RWPE2 (cell line): ENCODE data around the gene SORL1.

ENCODE experiments used
- ATAC-seq: fragments of 200-7000 bp; cut with Tn5 transposase; 3 replicates; pipeline ENCODE4 v1.9.1; 2021; ENCODE audit warnings: low read depth
- DNase-seq: peaks from one replicate; pipeline ENCODE4 v3.0.0-alpha.2; 2020; ENCODE audit warnings: low spot score
- H3K27ac ChIP-seq: fragments of 450-650 bp; 2 replicates; pipeline ENCODE4 v1.5.1; 2017; ENCODE audit warnings: mild to moderate bottlenecking; ENCODE audit not compliant: poor library complexity, severe bottlenecking
- H3K27me3 ChIP-seq: fragments of 250-450 bp; sonication (Bioruptor Pico); 2 replicates; pipeline ENCODE4 v1.5.1; 2021; ENCODE audit warnings: mild to moderate bottlenecking, moderate library complexity; ENCODE audit not compliant: insufficient read depth, poor library complexity, severe bottlenecking
- H3K36me3 ChIP-seq: fragments of 250-450 bp; sonication (Bioruptor Pico); 2 replicates; pipeline ENCODE4 v1.5.1; 2020; ENCODE audit warnings: low read depth, mild to moderate bottlenecking, moderate library complexity
- H3K4me1 ChIP-seq: fragments of 250-450 bp; sonication (Bioruptor Pico); 2 replicates; pipeline ENCODE4 v1.5.1; 2021; ENCODE audit warnings: mild to moderate bottlenecking, moderate library complexity; ENCODE audit not compliant: insufficient read depth, poor library complexity, severe bottlenecking
- H3K4me3 ChIP-seq: fragments of 250-450 bp; sonication (Bioruptor Pico); 2 replicates; pipeline ENCODE4 v1.5.1; 2021; ENCODE audit warnings: mild to moderate bottlenecking, moderate library complexity; ENCODE audit not compliant: severe bottlenecking
- H3K9me3 ChIP-seq: fragments of 250-450 bp; sonication (Bioruptor Pico); 2 replicates; pipeline ENCODE4 v1.5.1; 2021; ENCODE audit warnings: mild to moderate bottlenecking, moderate library complexity; ENCODE audit not compliant: severe bottlenecking
- TF ChIP-seq, protein P1 (sequence below): fragments of 450-650 bp; IDR thresholded peaks from one replicate; pipeline ENCODE4 v1.5.1; 2017; ENCODE audit warnings: mild to moderate bottlenecking, moderate library complexity; ENCODE audit not compliant: poor library complexity, severe bottlenecking

Gene SORL1

DNA sequence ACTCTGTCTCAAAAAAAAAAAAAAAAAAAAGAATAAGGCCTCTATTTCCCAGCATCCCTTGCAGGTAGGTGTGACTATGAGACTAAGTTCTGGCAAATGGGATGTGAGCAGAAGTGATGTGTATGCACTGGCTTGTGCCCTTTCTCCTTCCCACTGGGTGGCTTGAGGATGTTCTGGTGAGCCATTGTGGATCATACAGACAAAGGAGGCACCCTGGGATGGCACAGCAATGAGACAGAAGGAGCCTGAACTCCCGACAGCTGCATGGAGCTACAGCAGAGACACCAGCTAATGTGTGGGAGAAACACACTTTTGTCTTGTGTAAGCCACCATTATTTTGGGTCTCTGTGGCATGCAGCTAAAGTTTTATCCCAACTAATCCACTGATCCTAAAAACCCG is 10.6 kb upstream of the SORL1 start:
- TF ChIP-seq, protein P1, sequence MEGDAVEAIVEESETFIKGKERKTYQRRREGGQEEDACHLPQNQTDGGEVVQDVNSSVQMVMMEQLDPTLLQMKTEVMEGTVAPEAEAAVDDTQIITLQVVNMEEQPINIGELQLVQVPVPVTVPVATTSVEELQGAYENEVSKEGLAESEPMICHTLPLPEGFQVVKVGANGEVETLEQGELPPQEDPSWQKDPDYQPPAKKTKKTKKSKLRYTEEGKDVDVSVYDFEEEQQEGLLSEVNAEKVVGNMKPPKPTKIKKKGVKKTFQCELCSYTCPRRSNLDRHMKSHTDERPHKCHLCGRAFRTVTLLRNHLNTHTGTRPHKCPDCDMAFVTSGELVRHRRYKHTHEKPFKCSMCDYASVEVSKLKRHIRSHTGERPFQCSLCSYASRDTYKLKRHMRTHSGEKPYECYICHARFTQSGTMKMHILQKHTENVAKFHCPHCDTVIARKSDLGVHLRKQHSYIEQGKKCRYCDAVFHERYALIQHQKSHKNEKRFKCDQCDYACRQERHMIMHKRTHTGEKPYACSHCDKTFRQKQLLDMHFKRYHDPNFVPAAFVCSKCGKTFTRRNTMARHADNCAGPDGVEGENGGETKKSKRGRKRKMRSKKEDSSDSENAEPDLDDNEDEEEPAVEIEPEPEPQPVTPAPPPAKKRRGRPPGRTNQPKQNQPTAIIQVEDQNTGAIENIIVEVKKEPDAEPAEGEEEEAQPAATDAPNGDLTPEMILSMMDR = no peak
- no peak overlapping the region for H3K27ac ChIP-seq
- DNase-seq (no peak), ATAC-seq (no peak)
- H3K36me3 ChIP-seq = no peaks in the 10 kb centered on the region
- no peaks in the 10 kb centered on the region for H3K27me3 ChIP-seq
- no peak overlapping the region for H3K4me3 ChIP-seq
- H3K9me3 ChIP-seq = no peaks in the 10 kb centered on the region
- H3K4me1 ChIP-seq = no peaks in the 10 kb centered on the region

DNA sequence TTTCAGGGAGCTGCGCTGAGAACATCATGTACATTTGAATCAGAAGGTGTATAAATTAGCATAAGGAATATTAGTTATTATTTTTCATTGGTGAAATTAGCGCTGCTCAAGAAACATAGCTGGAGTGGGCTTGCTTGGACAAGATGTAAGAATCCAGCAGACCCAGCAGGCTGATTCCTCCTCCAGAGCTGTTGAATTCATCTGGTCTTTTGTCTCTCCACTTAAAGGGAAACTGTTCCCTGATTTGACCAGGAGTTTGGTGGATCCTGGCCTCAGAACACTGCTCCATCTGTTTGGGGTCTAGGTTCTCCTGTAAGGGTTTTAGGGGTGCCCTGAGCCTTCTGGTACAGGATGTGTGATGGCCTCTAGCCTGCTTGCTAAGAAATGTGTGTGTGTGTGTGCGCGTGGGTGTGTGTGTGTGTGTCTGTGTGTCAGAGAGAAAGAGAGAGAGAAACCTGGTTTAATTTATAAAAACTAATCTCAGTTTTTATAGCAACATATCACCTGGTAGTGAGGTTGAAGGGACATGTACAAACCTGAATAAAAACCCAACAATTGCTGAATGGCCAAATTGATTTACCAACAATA is 8.3 kb upstream of the SORL1 start:
- Histone ChIP-seq H3K27me3 (no peaks in the 10 kb centered on the region), H3K9me3 (no peaks in the 10 kb centered on the region), H3K27ac (no peak overlapping the region), H3K4me3 (no peak overlapping the region), H3K36me3 (no peaks in the 10 kb centered on the region), H3K4me1 (no peaks in the 10 kb centered on the region)
- TF ChIP-seq, protein P1 = no peak
- DNase-seq (no peak), ATAC-seq (no peak)

DNA sequence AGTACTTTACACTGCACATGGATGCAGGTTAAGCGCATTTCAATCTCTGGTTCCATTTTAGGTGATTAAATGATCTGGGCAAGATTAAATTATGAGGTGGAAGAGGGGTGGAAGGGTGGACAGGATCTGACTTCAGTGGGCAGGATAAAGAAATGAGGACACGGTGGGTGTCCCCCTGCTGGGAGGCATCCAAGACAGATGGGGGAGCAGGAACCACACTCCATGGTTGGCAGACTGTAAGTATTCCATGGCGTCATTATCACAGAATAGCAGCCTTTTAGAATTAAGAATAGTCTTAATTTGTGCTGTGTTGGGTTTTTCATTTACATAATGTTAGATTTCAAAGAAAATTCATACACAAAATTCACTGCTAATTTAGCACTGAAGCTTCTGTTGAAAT is 7.6 kb upstream of the SORL1 start:
- TF ChIP-seq, protein P1 = no peak
- Histone ChIP-seq H3K4me1 (no peaks in the 10 kb centered on the region), H3K9me3 (no peaks in the 10 kb centered on the region), H3K27ac (no peak overlapping the region), H3K4me3 (no peak overlapping the region), H3K36me3 (no peaks in the 10 kb centered on the region), H3K27me3 (no peaks in the 10 kb centered on the region)
- DNase-seq (no peak), ATAC-seq (no peak)

DNA sequence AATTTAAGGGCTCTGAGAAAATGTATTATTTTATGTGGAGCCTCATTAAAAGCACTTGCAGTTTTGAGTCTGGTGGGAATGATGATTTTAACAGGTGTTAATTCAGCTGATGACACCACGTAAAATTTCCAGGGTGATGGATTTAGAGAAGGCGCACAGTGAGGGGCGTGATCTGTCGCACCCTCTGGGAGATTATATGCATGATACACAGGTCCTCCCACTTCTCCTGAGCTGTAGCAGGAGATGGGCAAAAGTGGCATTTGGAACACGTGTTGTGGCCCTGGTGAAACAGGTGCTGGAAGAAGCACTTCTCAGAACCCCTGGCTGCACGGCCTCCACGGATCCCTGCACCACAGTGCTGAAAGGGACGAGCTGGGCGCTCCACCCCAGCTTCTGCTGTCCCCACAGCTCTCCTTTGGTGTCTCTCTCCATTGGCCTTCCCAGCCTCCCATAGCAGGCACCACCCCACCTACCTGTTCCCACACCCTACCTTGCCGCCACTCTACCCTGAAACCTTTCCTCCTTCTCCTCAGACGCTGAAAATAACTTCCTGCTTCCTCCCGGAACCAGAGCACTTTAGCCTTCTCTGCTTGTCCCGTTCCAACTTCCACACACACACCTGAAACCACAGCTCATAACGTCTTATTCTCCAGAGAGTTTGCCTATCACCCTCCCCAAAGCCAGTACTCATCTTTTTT is 6.9 kb upstream of the SORL1 start:
- TF ChIP-seq, protein P1 = no peak
- Histone ChIP-seq H3K4me1 (no peaks in the 10 kb centered on the region), H3K27me3 (no peaks in the 10 kb centered on the region), H3K36me3 (no peaks in the 10 kb centered on the region), H3K9me3 (no peaks in the 10 kb centered on the region), H3K4me3 (no peak overlapping the region), H3K27ac (no peak overlapping the region)
- DNase-seq (no peak), ATAC-seq (no peak)

DNA sequence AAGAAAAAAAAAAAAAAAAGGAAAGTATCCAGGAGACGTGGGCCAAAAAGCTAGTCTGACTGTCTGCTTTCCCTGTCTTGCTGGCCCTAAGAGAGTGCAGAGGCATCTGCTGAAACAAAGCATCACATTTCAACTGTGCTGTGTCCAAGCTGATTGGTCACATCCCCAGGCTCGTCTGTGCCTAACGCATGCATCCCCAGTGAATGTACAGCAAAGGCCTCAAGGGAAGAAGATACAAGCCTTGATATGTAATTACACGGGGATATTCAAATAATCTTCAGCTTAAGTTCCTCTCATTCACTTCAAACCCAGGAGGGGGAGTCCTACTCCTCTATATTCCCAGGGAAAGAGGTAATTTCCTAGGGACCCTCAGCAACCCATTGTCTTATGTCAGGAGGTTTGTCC is 5.4 kb upstream of the SORL1 start:
- ATAC-seq = no peak
- no peaks in the 10 kb centered on the region for H3K27me3 ChIP-seq
- TF ChIP-seq, protein P1 = no peak
- no peaks in the 10 kb centered on the region for H3K36me3 ChIP-seq
- no peaks in the 10 kb centered on the region for H3K4me1 ChIP-seq
- H3K4me3 ChIP-seq = no peak overlapping the region
- no peak overlapping the region for H3K27ac ChIP-seq
- no peak for DNase-seq
- H3K9me3 ChIP-seq = no peaks in the 10 kb centered on the region
